Endothelial cell of umbilical vein (primary cell): ENCODE results near the gene MYMX. TPM values are rescaled to one million over a fixed set of nuclear protein-coding genes. Genes with fewer than 3 reads are reported as not detected.

Source experiments
- BruUV-seq: library from RNA; stranded (reverse); fragments of 400-500 nt; replicated peaks from 2 replicates; lab custom pipeline; 2021; lab: Mats Ljungman, UMichigan
- CTCF ChIA-PET: fragments of 300-600, 350-600 bp; sonication (Branson Sonifier 250); formaldehyde crosslinking; loops from one replicate; lab custom pipeline; 2021; ENCODE audit warnings: antibody characterized with exemption, inconsistent platforms; lab: Charles Lee
- POLR2A ChIA-PET: fragments of 300-600, 350-600 bp; sonication (Branson Sonifier 250); formaldehyde crosslinking; loops from one replicate; lab custom pipeline; 2021; ENCODE audit warnings: antibody characterized with exemption, inconsistent platforms; lab: Charles Lee
- DNase-seq: peaks from one replicate; pipeline ENCODE4 v3.0.0-alpha.2; 2011; ENCODE audit warnings: low read depth, low spot score
- FAIRE-seq: peaks from 2 replicates; lab custom pipeline; 2011; peaks lifted over from hg19 to GRCh38; lab: Jason Lieb, UNC
- H2AFZ ChIP-seq: 2 replicates; pipeline ENCODE4 v1.6.0; 2012; ENCODE audit warnings: low read depth, low read length, control low read depth, inconsistent platforms
- H3K27ac ChIP-seq: 2 replicates; pipeline ENCODE4 v1.5.1; 2011; ENCODE audit warnings: low read depth, mild to moderate bottlenecking, control low read depth, low read length, moderate library complexity; ENCODE audit not compliant: insufficient read depth
- H3K27me3 ChIP-seq, 2 experiments: 2 replicates each; pipeline versions ENCODE4 v1.6.0 to v1.6.1; 2011; ENCODE audit warnings: low read length in 2 of 2, mixed read lengths in 1 of 2; ENCODE audit not compliant: control insufficient read depth in 2 of 2, insufficient read depth in 2 of 2
- H3K36me3 ChIP-seq, 2 experiments: 2 replicates in 1 of 2; 3 replicates in 1 of 2; pipeline ENCODE4 v1.5.1; 2011; ENCODE audit warnings: low read length in 2 of 2, mild to moderate bottlenecking in 1 of 2, moderate library complexity in 1 of 2; ENCODE audit not compliant: control insufficient read depth in 2 of 2, insufficient read depth in 2 of 2; ENCODE audit errors: extremely low read depth in 1 of 2
- H3K4me1 ChIP-seq: 3 replicates; pipeline ENCODE4 v1.5.1; 2011; ENCODE audit warnings: mild to moderate bottlenecking, low read length; ENCODE audit not compliant: control insufficient read depth, insufficient read depth; ENCODE audit errors: extremely low read depth
- H3K4me2 ChIP-seq: 2 replicates; pipeline ENCODE4 v1.6.1; 2011; ENCODE audit warnings: low read length, control low read depth, mixed read lengths; ENCODE audit not compliant: insufficient read depth
- H3K4me3 ChIP-seq, 3 experiments: fragments of 200-600 bp in 1 of 3; sonication (generic), shearing (Covaris generic) in 1 of 3; replicated peaks in 1 of 3; 2 replicates each; pipeline ENCODE4 v1.5.1; 2011 to 2016; ENCODE audit warnings: control low read depth in 3 of 3, low read length in 3 of 3, mild to moderate bottlenecking in 2 of 3, inconsistent platforms in 1 of 3, low read depth in 1 of 3, moderate library complexity in 1 of 3; ENCODE audit not compliant: insufficient read depth in 1 of 3
- H3K79me2 ChIP-seq: 2 replicates; pipeline ENCODE4 v1.6.0; 2012; ENCODE audit warnings: low read length, inconsistent platforms; ENCODE audit not compliant: control insufficient read depth, insufficient read depth
- H3K9ac ChIP-seq: replicated peaks from 2 replicates; pipeline ENCODE3; 2011; ENCODE audit warnings: low read length, control low read depth; ENCODE audit not compliant: insufficient read depth; ENCODE audit errors: extremely low read depth
- H3K9me1 ChIP-seq: replicated peaks from 3 replicates; pipeline ENCODE4 v1.6.0; 2011; ENCODE audit warnings: mild to moderate bottlenecking, low read length; ENCODE audit not compliant: control insufficient read depth, insufficient read depth; ENCODE audit errors: extremely low read depth
- H3K9me3 ChIP-seq: replicated peaks from 2 replicates; pipeline ENCODE4 v1.5.1; 2012; ENCODE audit warnings: low read length, inconsistent platforms; ENCODE audit not compliant: control insufficient read depth, insufficient read depth
- H4K20me1 ChIP-seq: replicated peaks from 2 replicates; pipeline ENCODE3; 2011; ENCODE audit warnings: mild to moderate bottlenecking, low read length; ENCODE audit not compliant: control insufficient read depth, insufficient read depth; ENCODE audit errors: extremely low read depth
- EZH2 ChIP-seq: IDR thresholded peaks from 2 replicates; pipeline ENCODE4 v1.6.1; 2012; ENCODE audit warnings: borderline replicate concordance, low read depth, mild to moderate bottlenecking, moderate library complexity, low read length, inconsistent platforms; ENCODE audit not compliant: severe bottlenecking
- FOS ChIP-seq: IDR thresholded peaks from 2 replicates; pipeline ENCODE4 v1.6.1; 2011; ENCODE audit warnings: mild to moderate bottlenecking, low read length, moderate library complexity, borderline replicate concordance; ENCODE audit not compliant: insufficient read depth
- GATA2 ChIP-seq: IDR thresholded peaks from 2 replicates; pipeline ENCODE4 v1.7.0; 2011; ENCODE audit warnings: low read depth, mild to moderate bottlenecking, moderate library complexity, mixed read lengths, low read length; ENCODE audit not compliant: insufficient read length, insufficient read depth
- JUN ChIP-seq: IDR thresholded peaks from 2 replicates; pipeline ENCODE4 v1.6.1; 2011; ENCODE audit warnings: borderline replicate concordance, low read depth; ENCODE audit not compliant: insufficient read length, insufficient read depth
- MAX ChIP-seq: IDR thresholded peaks from 2 replicates; pipeline ENCODE4 v1.6.1; 2011; ENCODE audit not compliant: insufficient read depth, insufficient read length
- MYC ChIP-seq: IDR thresholded peaks from one replicate; pipeline ENCODE4 v1.6.1; 2011; ENCODE audit warnings: mild to moderate bottlenecking, low read depth, low read length
- POLR2A ChIP-seq: IDR thresholded peaks from 2 replicates; pipeline ENCODE4 v1.6.1; 2012; ENCODE audit warnings: low read depth, mild to moderate bottlenecking, control low read depth, low read length
- POLR2AphosphoS5 ChIP-seq: IDR thresholded peaks from 2 replicates; pipeline ENCODE4 v1.6.1; 2012; ENCODE audit warnings: low read depth, mild to moderate bottlenecking, control low read depth, low read length, moderate library complexity; ENCODE audit not compliant: insufficient read depth
- dilution Hi-C: fragments of 300-500 bp; cut with MboI; formaldehyde crosslinking; loops from one replicate; pipeline ENCODE4 v1.15.0; 2019; ENCODE audit warnings: low sequenced_read_pairs; ENCODE audit not compliant: extremely low pct_ligation_motif_present
- intact Hi-C: fragments of 100-400 bp; cut with micrococcal nuclease; formaldehyde crosslinking; loops from one replicate; pipeline ENCODE4 v1.10.0; 2022
- polyA plus RNA-seq, 4 experiments: library from polyadenylated mRNA; depleted of rRNA in 3 of 4; stranded (reverse) in 3 of 4; unstranded in 1 of 4; fragments of >200 nt; gene quantifications; 2 replicates each; pipeline versions ENCODE4 v1.2.1 to v1.2.3, GENCODE V29; 2011 to 2012; ENCODE audit warnings: missing spikeins in 1 of 4
- total RNA-seq: library from RNA; stranded (reverse); gene quantifications from 2 replicates; pipeline ENCODE4 v1.2.3, GENCODE V29; 2021
- TF ChIP-seq, protein P1 (sequence below), 2 donors: IDR thresholded peaks; 1 replicate in 1 of 2; 2 replicates in 1 of 2; pipeline ENCODE4 v1.5.1; 2011; ENCODE audit warnings: low read length in 2 of 2, mild to moderate bottlenecking in 2 of 2, moderate library complexity in 2 of 2, control low read depth in 1 of 2, inconsistent platforms in 1 of 2, low read depth in 1 of 2; ENCODE audit not compliant: insufficient read depth in 1 of 2; ENCODE audit errors: extremely low read depth in 1 of 2

The MYMX gene
- total and polyA plus RNA-seq, 2 donors (not counting 3 experiments of a cell fraction or from before 2014, with no cell fraction given), result 0.18 TPM; not detected in 1

- TF ChIP-seq POLR2AphosphoS5 (no peak), JUN (no peak), MYC (no peak), EZH2 (no peak), FOS (no peak), POLR2A (no peak), GATA2 (no peak), MAX (no peak)
- TF ChIP-seq, protein P1, sequence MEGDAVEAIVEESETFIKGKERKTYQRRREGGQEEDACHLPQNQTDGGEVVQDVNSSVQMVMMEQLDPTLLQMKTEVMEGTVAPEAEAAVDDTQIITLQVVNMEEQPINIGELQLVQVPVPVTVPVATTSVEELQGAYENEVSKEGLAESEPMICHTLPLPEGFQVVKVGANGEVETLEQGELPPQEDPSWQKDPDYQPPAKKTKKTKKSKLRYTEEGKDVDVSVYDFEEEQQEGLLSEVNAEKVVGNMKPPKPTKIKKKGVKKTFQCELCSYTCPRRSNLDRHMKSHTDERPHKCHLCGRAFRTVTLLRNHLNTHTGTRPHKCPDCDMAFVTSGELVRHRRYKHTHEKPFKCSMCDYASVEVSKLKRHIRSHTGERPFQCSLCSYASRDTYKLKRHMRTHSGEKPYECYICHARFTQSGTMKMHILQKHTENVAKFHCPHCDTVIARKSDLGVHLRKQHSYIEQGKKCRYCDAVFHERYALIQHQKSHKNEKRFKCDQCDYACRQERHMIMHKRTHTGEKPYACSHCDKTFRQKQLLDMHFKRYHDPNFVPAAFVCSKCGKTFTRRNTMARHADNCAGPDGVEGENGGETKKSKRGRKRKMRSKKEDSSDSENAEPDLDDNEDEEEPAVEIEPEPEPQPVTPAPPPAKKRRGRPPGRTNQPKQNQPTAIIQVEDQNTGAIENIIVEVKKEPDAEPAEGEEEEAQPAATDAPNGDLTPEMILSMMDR (IDR thresholded peaks at IDR 0.05; ENCODE audit: extremely low read depth in 1 of 2, insufficient read depth in 1 of 2, low read depth in 1 of 2, low read length in 2 of 2), result no peak
- Histone ChIP-seq H3K27me3 (peaks cover 0 to 20% of the 10 kb centered on the region in 2 experiments), H3K9me1 (no peaks in the 10 kb centered on the region), H3K4me2 (no peak overlapping the region), H3K4me3 (no peak overlapping the region), H3K4me1 (no peaks in the 10 kb centered on the region), H3K9me3 (no peaks in the 10 kb centered on the region), H3K36me3 (no peaks in the 10 kb centered on the region), H4K20me1 (no peaks in the 10 kb centered on the region), H3K27ac (no peak overlapping the region), H3K79me2 (no peaks in the 10 kb centered on the region), H3K9ac (no peak overlapping the region), H2AFZ (no peak overlapping the region)
- DNase-seq, result no peak
- BruUV-seq, result no TSS peak
- no peak for FAIRE-seq
- intact Hi-C loops, result no loop called here
- CTCF ChIA-PET, result interaction anchor here (0.8 to 2.4 kb wide), 8 partner anchors 10 to 87 kb away, joined by 3 to 9 read pairs (median 6); partner anchors contain the start of gene SLC35B2
- POLR2A ChIA-PET, result interaction anchor here (0.9 kb wide), 1 partner anchor 77 kb away, joined by 4 read pairs; the partner anchor contains the start of gene HSP90AB1
- dilution Hi-C loops, result no loop called here
Measured at GRCh38 chr6:44169886-44170570, 46.7 kb upstream of the MYMX start.
